Endothelial cell of umbilical vein (primary cell): ENCODE data around the gene VEPH1.

Source experiments
- EZH2 ChIP-seq: IDR thresholded peaks from 2 replicates; pipeline ENCODE4 v1.6.1; 2012; ENCODE audit warnings: borderline replicate concordance, low read depth, mild to moderate bottlenecking, moderate library complexity, low read length, inconsistent platforms; ENCODE audit not compliant: severe bottlenecking
- POLR2A ChIP-seq: IDR thresholded peaks from 2 replicates; pipeline ENCODE4 v1.6.1; 2012; ENCODE audit warnings: low read depth, mild to moderate bottlenecking, control low read depth, low read length

DNA sequence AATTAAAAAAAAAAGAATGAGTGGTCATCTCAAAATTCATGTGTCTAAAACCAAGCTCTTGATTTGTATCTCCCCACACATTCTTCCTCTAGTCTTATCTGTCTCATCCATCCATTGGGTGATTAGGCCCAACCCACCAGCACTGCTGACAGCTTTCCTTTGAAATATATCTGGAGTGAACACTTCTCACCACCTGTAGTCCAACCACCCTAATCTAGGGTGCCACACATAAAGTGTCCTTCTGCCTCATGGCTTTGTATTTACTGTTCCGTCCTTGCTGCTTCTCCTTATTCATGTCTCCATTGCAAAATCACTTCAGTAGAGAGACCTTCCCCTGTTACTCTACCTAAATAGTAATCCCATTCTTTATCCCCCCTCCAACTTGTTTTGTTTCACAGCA is 149.0 kb downstream of the VEPH1 start:
- TF ChIP-seq EZH2: no peak
- TF ChIP-seq POLR2A: no peak
